NT2/D1 (cell line): ENCODE results near the gene MGAT5.
A peak's percentile ranks its signal among the peaks of the same experiment; 100 is the strongest.

Experiments
- DNase-seq: peaks from one replicate; pipeline ENCODE4 v3.0.0-alpha.2; 2011; ENCODE audit warnings: low read depth, low spot score
- H3K27me3 ChIP-seq: 2 replicates; pipeline ENCODE4 v1.6.0; 2011; ENCODE audit warnings: mild to moderate bottlenecking; ENCODE audit not compliant: insufficient read length, insufficient read depth
- H3K36me3 ChIP-seq: 2 replicates; pipeline ENCODE4 v1.6.1; 2011; ENCODE audit warnings: mild to moderate bottlenecking, low read length, mixed read lengths; ENCODE audit not compliant: insufficient read depth, insufficient read length
- H3K4me1 ChIP-seq: 2 replicates; pipeline ENCODE4 v1.5.1; 2011; ENCODE audit not compliant: insufficient read depth, insufficient read length
- H3K4me3 ChIP-seq: 2 replicates; pipeline ENCODE4 v1.5.1; 2011; ENCODE audit warnings: low read depth; ENCODE audit not compliant: insufficient read length
- H3K9ac ChIP-seq: 2 replicates; pipeline ENCODE4 v1.6.0; 2011; ENCODE audit warnings: low read depth; ENCODE audit not compliant: insufficient read length
- H3K9me3 ChIP-seq: 2 replicates; pipeline ENCODE4 v1.5.1; 2011; ENCODE audit warnings: mild to moderate bottlenecking, low read length; ENCODE audit not compliant: insufficient read depth
- SUZ12 ChIP-seq: IDR thresholded peaks from 2 replicates; pipeline ENCODE4 v1.6.1; 2011; ENCODE audit not compliant: insufficient read length, insufficient read depth; ENCODE audit errors: extremely low read depth
- YY1 ChIP-seq: IDR thresholded peaks from 2 replicates; pipeline ENCODE4 v1.6.1; 2011; ENCODE audit not compliant: insufficient read length, insufficient read depth
- ZNF274 ChIP-seq: IDR thresholded peaks from 2 replicates; pipeline ENCODE4 v1.6.1; 2011; ENCODE audit warnings: mild to moderate bottlenecking, low read depth, low read length

Gene MGAT5

GRCh38 chr2:134408386-134408785 lies 154.5 kb downstream of the MGAT5 start:
- TF ChIP-seq ZNF274 (no peak), YY1 (no peak), SUZ12 (no peak)
- Histone ChIP-seq H3K9me3 (no peaks in the 10 kb centered on the region), H3K4me3 (no peak overlapping the region), H3K4me1 (peaks cover 3% of the 10 kb centered on the region), H3K27me3 (no peaks in the 10 kb centered on the region), H3K36me3 (peaks cover 25% of the 10 kb centered on the region), H3K9ac (no peak overlapping the region)
- no peak for DNase-seq

- no peak for DNase-seq
- H3K4me3 ChIP-seq: no peak overlapping the region
- H3K4me1 ChIP-seq: peaks cover 3% of the 10 kb centered on the region
- H3K27me3 ChIP-seq: no peaks in the 10 kb centered on the region
- TF ChIP-seq SUZ12 (no peak), YY1 (no peak), ZNF274 (no peak)
- no peak overlapping the region for H3K9ac ChIP-seq
- no peaks in the 10 kb centered on the region for H3K9me3 ChIP-seq
- H3K36me3 ChIP-seq: peaks cover 24% of the 10 kb centered on the region
Observed at GRCh38 chr2:134408791-134409190, 154.9 kb downstream of the MGAT5 start.

DNA sequence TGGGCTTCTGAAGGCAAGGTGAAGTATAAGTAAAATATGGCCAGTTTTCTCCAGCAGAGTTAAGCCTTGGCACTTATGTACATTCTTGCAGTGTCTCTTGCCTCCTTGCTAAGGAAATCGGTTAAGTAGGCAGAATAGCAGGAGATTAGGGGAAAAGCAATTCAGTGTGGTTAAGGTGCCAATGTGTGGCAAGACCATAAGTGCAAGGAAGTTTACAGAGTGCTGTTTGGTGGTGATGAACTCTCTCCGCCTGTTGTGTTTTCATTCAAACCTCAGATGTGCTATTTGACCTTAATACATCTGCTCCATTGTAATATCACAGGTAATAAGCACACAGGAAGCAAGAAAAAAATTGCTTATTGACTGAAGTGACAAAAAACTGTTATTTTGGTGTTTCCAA lies 156.1 kb downstream of the MGAT5 start:
- Histone ChIP-seq H3K27me3 (no peaks in the 10 kb centered on the region), H3K36me3 (peaks cover 19% of the 10 kb centered on the region), H3K9me3 (no peaks in the 10 kb centered on the region), H3K4me3 (no peak overlapping the region), H3K4me1 (peaks cover 3% of the 10 kb centered on the region), H3K9ac (no peak overlapping the region)
- no peak for DNase-seq
- no peak for TF ChIP-seq ZNF274
- TF ChIP-seq SUZ12: no peak
- TF ChIP-seq YY1: no peak

DNA sequence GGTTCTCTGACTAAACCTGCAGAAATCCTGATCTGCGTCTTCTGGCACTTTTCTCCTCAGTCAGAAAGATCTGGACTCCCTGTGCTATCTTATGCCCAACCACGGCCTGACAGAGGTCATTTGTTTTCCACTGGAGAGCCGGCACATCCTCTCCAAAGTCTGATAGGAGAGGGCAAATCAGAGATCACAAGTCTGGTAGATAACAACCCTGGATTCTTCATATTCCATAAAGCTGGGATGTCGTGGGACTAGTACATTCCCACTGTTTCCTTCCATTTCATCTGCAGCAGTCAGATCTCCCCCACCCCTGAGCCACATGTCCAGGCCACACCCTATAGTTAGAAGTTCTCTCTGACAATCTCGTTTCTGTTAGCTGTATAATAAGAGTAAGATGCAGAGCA lies 157.0 kb downstream of the MGAT5 start:
- Histone ChIP-seq H3K9ac (no peak overlapping the region), H3K4me3 (no peak overlapping the region), H3K9me3 (no peaks in the 10 kb centered on the region), H3K27me3 (no peaks in the 10 kb centered on the region), H3K36me3 (peaks cover 19% of the 10 kb centered on the region), H3K4me1 (peaks cover 3% of the 10 kb centered on the region)
- no peak for DNase-seq
- no peak for TF ChIP-seq SUZ12
- no peak for TF ChIP-seq ZNF274
- no peak for TF ChIP-seq YY1

GRCh38 chr2:134411279-134411827 lies 157.5 kb downstream of the MGAT5 start:
- DNase-seq: no peak
- H3K9me3 ChIP-seq: no peaks in the 10 kb centered on the region
- H3K4me3 ChIP-seq: no peak overlapping the region
- no peak overlapping the region for H3K9ac ChIP-seq
- no peaks in the 10 kb centered on the region for H3K27me3 ChIP-seq
- no peak for TF ChIP-seq YY1
- no peak for TF ChIP-seq ZNF274
- no peak for TF ChIP-seq SUZ12
- peaks cover 15% of the 10 kb centered on the region for H3K36me3 ChIP-seq
- peaks cover 3% of the 10 kb centered on the region for H3K4me1 ChIP-seq

DNA sequence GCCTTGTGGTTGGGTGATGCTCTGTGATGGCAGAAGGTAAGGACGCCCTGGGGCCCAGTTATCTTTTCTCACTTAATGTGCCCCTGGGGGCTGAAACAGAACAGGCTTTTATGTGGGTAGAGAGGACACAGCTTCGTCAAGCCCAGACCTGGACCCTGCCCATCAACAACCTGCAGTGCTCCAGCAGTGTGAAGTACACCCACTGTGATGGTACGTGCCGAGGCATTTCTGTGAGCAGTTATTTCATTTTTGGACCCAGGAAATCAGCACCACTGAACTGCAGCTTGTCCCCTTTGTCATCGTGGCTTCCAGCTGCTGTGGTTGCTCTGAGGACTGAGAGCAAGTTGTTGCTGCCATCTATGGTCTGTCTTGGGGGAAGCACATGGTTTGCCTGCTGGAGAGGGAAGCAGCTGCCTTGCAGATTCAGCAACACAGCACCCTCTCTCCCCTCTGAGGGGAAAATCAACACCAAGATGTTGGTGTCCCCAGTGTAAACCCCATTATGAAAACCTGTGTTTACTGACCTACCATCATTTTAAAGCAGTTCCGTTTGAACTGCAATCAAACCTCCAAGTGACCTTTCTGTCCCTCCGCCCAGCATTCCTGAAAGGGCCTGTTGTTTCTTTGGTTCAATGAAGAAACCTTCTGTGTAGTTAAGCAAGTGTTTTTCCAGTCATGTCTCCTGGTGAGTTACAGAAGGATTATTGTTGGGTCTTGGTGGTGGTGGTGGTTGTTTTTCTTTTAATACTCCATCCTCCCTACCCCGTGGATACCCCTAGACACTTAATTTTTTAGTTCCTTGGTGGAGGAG lies 158.2 kb downstream of the MGAT5 start:
- H3K9ac ChIP-seq: no peak overlapping the region
- DNase-seq: peak; percentile 66
- TF ChIP-seq ZNF274 (no peak), SUZ12 (no peak), YY1 (no peak)
- no peak overlapping the region for H3K4me3 ChIP-seq
- H3K36me3 ChIP-seq: peaks cover 12% of the 10 kb centered on the region
- H3K9me3 ChIP-seq: no peaks in the 10 kb centered on the region
- H3K4me1 ChIP-seq: peaks cover 3% of the 10 kb centered on the region
- no peaks in the 10 kb centered on the region for H3K27me3 ChIP-seq

DNA sequence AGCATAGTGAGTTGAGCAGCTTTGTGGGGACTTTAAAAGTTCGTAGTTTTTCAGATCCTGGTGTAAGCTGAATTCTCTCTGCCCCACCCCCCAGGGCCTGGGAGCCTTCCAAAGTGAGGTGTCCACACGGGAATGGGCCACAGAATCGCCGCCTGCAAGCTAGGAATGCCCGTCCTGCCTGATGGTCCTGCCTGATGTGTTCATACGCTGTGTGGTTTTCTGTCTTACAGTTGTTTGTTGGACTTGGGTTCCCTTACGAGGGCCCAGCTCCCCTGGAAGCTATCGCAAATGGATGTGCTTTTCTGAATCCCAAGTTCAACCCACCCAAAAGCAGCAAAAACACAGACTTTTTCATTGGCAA lies 158.7 kb downstream of the MGAT5 start:
- H3K9ac ChIP-seq: peak overlapping the region; percentile 32

More for the DNA sequence above, 158.7 kb downstream of the MGAT5 start:
- Histone ChIP-seq H3K4me1 (peaks cover 3% of the 10 kb centered on the region), H3K36me3 (peaks cover 10% of the 10 kb centered on the region), H3K9me3 (no peaks in the 10 kb centered on the region), H3K4me3 (no peak overlapping the region), H3K27me3 (no peaks in the 10 kb centered on the region)
- DNase-seq: no peak
- no peak for TF ChIP-seq SUZ12
- TF ChIP-seq ZNF274: no peak
- no peak for TF ChIP-seq YY1
